GM21367 (cell line): Measurements from ENCODE around the gene MPPE1.
"Not testable (repeated sequence)": the region's sequence is repeated elsewhere in the genome, so short reads cannot be mapped to it uniquely, and the experiment has no call there.

Experiments
- ATAC-seq: cut with Tn5 transposase; IDR thresholded peaks from one replicate; pipeline ENCODE4 v1.9.1; 2021; ENCODE audit not compliant: unreplicated experiment

The MPPE1 gene

DNA sequence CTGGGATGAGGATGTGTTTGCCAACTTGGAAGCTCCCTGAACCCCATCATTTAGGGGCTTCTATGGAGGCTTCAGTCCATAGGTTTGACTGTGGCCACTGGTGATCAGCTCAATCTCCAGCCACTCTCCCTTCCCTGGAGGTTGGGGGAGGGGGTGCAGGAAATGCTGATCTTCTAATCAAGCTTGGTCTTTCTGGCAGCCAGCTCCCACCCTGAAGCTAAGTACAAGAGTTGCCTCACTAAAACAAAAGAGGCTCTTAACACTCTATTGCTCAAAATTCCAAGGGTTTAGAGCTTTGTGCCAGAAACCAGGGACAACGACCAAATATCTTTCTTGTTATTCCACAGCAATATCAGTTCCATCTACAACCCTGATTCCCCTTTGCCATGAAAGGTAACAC lies 19.4 kb upstream of the MPPE1 start:
- ATAC-seq, result no peak

DNA sequence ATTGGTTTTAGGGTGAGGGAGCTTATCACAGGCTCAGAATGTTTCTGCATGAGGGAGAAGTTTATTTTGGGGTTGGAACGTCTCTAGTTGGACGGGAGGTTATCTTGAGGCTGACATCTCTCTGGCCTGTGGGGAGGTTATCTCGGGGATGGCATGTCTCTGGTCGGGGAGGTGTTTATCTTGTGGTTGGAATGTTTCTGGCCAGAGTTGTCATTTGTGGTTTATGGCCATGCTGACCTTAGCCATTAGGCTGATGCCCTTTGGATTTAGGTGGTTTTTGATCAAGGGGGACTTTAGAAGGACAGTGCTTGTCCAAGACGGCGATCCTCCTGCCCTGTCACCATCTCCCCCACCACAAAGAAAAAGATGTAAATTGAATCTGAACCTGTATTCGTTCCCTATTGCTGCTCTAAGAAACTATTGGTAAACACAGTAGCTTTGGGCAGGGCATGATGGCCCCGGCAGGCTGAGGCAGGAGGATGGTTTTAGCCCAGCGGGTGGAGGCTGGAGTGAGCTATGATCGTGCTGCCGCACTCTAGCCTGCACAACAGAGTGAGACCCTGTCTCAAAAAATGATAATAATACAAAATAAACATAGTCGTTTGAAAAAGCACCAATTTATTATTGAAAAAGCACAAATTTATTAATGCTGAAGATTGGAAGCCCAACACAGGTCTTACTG lies 17.8 kb upstream of the MPPE1 start:
- ATAC-seq, result no peak

DNA sequence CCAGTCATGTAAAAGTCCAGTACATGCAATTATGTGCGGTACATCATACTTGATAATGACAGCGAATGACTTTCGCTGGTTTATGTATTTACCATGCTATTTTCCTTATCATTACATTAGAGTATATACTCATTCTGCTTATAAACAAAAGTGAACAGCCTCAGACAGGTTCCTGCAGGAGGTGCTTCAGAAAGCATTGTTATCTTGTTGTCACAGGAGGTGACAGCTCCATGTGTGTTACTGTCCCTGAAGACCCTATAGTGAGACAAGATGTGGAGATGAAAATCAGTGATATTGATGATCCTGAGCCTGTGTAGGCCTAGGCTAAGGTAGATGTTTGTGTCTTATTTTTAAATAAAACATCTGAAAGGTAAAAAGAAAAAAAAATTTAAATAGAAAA lies 15.3 kb upstream of the MPPE1 start:
- no peak for ATAC-seq

GRCh38 chr18:11919522-11919921 lies 11.4 kb upstream of the MPPE1 start:
- ATAC-seq, result not testable (repeated sequence)

- not testable (repeated sequence) for ATAC-seq
Observed at GRCh38 chr18:11916880-11917279, 8.8 kb upstream of the MPPE1 start.

GRCh38 chr18:11909591-11910026 lies 1.5 kb upstream of the MPPE1 start:
- ATAC-seq, result no peak

GRCh38 chr18:11909061-11909455 lies 941 bp upstream of the MPPE1 start:
- no peak for ATAC-seq

DNA sequence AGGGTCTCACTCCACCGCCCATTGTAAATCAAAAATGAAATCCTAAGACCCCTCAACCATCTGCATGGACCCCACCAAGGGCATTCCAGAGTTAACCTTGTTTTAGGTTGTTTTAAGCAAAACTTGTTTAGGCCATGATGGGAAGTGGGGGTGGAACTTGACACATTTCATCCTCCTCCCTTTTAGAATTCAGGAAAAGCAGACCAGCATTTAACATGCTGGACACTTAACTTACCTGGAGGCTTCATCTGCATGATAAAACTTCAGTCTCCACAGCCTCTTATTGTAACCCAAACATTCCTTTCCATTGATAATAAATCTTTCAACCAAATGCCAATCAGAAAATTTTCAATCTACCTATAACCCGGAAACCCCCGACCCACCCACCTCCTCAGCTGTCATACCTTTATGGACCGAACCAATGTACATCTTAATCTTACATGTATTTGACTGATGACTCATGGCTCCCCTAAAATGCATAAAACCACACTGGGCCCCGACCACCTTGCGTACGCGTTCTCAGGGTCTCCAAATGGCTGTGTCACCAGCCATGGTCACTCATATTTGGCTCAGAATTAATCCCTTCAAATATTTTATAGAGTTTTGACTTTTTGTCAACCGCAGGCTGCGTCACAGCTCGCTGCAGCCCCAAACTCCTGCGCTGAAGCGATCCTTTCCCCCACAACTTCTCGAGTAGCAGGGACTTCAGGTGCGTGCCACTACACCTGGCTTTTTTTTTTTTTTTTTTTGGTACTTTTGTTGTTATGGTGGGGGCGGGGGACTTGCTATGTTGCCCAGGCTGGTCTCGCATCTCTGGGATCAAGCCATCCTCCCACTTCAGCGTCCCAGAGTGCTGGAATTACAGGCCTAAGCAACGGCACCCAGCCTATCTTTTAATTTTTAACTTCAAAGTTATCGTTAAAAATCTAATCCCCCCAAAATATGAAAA lies 917 bp downstream of the MPPE1 start:
- ATAC-seq, result no peak

DNA sequence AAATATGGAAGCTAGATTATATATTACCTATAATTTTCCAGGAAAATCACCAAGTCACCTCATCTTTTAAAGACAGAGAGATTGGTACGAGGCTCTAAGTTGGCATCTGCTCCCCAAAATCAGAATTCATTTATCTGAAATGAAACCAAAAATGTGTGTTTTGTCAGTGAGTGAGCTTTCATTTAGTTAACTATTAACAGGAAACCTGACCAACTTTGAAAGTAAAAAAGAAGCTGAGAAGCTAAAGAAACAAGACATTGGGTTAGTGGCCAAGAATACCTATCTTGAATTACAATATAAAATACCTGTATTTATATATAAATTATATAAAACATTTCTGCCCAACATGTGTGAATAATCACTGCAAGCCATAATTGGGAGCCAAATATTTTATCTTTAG lies 1.9 kb downstream of the MPPE1 start:
- ATAC-seq, result no peak

DNA sequence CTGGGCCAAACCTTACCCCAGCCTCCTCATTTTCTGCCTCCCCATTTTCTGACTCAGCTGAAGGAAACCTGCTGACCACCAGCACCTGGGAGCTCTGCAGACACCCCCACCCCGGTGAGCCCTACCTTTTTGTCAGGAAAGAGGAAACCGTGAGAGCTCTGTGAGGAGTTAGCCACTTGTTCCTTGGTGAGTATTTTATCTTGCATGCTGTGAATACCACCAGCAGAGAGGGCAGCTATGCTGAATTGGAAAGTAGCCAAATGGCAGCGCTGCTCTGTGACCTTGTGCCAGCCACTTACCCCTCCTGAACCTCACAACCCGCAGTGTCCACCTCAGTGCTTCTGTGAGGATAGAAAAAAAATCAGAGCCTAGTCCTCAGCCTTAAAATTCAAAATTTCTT lies 2.5 kb downstream of the MPPE1 start:
- ATAC-seq, result no peak

- ATAC-seq, result no peak
Observed at GRCh38 chr18:11902522-11903292, 5.4 kb downstream of the MPPE1 start.

DNA sequence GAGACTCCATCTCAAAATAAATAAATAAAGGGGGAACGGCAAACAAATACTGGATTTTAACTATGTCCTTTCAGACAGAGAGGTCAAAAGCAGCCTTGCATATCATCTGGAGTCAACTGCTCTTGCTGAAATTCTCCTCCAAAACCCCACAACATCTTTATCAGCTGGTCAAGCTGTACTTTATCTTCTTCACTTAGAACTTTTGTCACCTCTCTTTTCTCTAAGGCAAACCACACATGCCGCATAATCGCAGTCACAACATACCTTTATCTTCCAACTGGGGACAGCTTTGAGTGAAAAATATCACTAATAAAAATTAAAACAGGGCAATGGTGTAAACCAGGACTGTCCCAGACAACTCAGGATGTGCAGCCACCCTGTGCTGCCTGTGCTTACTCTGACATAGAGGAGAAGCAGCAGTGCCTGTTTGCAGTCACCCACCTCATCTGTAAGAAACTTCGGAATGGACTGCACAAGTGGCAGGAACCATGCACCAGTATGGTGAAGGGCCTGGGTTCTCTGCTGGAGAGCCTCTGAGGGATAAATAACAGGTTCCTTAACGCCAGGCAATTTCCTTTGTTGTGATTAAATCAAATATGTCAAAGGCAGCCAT lies 6.2 kb downstream of the MPPE1 start:
- ATAC-seq, result no peak

DNA sequence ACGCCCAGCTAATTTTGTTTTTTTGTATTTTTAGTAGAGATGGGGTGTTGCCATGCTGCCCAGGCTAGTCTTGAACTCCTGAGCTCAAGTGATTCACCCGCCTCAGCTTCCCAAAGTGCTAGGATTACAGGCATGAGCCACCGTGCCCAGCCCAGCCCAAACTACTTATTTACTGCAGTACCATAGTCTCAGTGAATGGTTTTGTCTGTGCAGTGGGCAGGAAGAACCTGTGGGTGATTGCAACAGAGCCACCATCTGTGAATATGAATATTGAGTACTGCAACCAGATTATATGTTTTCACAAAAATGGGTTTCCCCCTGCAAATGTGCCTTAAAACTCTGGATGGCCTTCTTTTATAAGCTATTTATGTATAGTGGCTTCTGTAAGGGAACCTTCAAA lies 9.1 kb downstream of the MPPE1 start:
- ATAC-seq, result no peak

- ATAC-seq, result no peak
Observed at GRCh38 chr18:11897781-11898180, 10.3 kb downstream of the MPPE1 start.

DNA sequence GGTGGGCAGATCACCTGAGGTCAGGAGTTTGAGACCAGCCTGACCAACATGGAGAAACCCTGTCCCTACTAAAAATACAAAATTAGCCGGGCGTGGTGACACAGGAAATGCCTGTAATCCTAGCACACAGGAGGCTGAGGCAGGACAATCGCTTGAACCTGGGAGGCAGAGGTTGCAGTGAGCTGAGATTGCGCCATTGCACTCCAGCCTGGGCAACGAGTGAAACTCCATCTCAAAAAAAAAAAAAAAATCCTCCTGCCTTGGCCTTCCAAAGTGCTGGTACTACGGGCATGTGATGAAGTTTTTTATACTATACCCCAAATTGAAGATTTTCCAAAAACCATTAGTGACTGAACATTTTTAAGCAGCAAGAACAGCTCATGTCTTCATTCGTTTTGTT lies 15.7 kb downstream of the MPPE1 start:
- not testable (repeated sequence) for ATAC-seq

DNA sequence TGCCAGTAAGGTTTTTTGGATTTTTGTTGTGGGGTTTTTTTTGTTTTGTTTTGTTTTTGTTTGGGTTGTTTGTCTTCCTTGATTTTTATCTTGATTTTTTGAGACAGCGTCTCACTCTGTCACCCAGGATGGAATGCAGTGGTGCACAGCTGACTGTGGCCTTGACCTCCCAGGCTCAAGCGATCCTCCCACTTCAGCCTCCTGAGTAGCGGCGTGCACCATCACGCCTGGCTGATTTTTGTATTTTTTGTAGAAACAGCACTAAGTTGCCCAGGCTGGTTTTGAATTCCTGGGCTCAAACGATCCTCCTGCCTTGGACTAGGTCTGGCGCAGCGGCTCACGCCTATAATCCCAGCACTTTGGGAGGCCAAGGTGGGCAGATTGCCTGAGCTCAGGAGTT lies 16.4 kb downstream of the MPPE1 start:
- ATAC-seq, result no peak

DNA sequence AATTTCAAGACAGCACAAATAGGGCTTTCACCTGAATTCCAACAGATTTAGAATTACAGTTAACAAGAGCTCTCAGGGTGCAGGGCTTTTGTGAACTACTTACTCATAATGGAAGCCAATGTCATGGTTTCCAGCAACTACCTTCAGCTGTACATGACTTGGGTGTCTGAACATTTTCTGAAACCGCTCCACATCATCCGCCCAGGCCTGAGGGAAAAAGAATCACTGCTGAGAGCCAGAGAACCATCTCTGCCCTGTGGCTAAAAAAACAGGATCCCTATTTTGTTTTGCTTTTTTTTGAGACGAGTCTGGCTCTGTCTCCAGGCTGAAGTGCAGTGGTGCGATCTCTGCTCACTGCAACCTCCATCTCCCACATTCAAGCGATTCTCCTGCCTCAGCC lies 18.8 kb downstream of the MPPE1 start:
- ATAC-seq, result no peak

- ATAC-seq, result no peak
Observed at GRCh38 chr18:11888726-11889125, 19.4 kb downstream of the MPPE1 start.

- no peak for ATAC-seq
Observed at GRCh38 chr18:11887328-11888128, 20.6 kb downstream of the MPPE1 start.

- no peak for ATAC-seq
Observed at GRCh38 chr18:11886577-11887110, 21.5 kb downstream of the MPPE1 start.
